IMR-90 (cell line): ENCODE results near the gene CGNL1. TPM values are rescaled to one million over a fixed set of nuclear protein-coding genes. Genes with fewer than 3 reads are reported as not detected.

Experiments used
- ATAC-seq: fragments of 200-7000 bp; cut with Tn5 transposase; 2 replicates; pipeline ENCODE4 v1.9.1; 2020; ENCODE audit warnings: low read depth, mild to moderate bottlenecking, moderate library complexity
- BruUV-seq: library from RNA; stranded (reverse); fragments of 400-500 nt; replicated peaks from 2 replicates; lab custom pipeline; 2021; lab: Mats Ljungman, UMichigan
- CTCF ChIA-PET: fragments of 300-600 bp; formaldehyde crosslinking; extraction: SDS; loops from one replicate; lab custom pipeline; 2021; ENCODE audit warnings: antibody characterized with exemption; lab: Yijun Ruan, JAX
- POLR2A ChIA-PET: fragments of 300-600 bp; sonication (Branson Sonifier 250); formaldehyde crosslinking; loops from one replicate; lab custom pipeline; 2022; ENCODE audit warnings: antibody characterized with exemption; ENCODE audit not compliant: unreplicated experiment; lab: Charles Lee
- DNase-seq: peaks from one replicate; pipeline ENCODE4 v3.0.0; 2013
- H2AFZ ChIP-seq: replicated peaks from 2 replicates; pipeline ENCODE3; 2013; ENCODE audit warnings: low read length, mild to moderate bottlenecking; ENCODE audit not compliant: poor library complexity
- H2AK5ac ChIP-seq: 2 replicates; pipeline ENCODE4 v1.6.1; 2013; ENCODE audit warnings: low read depth, low read length, inconsistent platforms
- H2AK9ac ChIP-seq: replicated peaks from 2 replicates; pipeline ENCODE3; 2013; ENCODE audit warnings: mild to moderate bottlenecking, low read depth, low read length, moderate library complexity; ENCODE audit not compliant: poor library complexity
- H2BK120ac ChIP-seq: 2 replicates; pipeline ENCODE4 v1.6.1; 2013; ENCODE audit warnings: low read depth, low read length, inconsistent platforms
- H2BK15ac ChIP-seq: 3 replicates; pipeline ENCODE4 v1.6.1; 2013; ENCODE audit warnings: low read depth, low read length, inconsistent platforms
- H2BK20ac ChIP-seq: 2 replicates; pipeline ENCODE4 v1.6.1; 2013; ENCODE audit warnings: low read depth, mild to moderate bottlenecking, inconsistent platforms, low read length, moderate library complexity
- H2BK5ac ChIP-seq: 2 replicates; pipeline ENCODE4 v1.6.1; 2013; ENCODE audit warnings: mild to moderate bottlenecking, low read depth, low read length, inconsistent platforms; ENCODE audit not compliant: poor library complexity, severe bottlenecking
- H3K14ac ChIP-seq: replicated peaks from 2 replicates; pipeline ENCODE4 v1.6.1; 2013; ENCODE audit warnings: low read depth, low read length, inconsistent platforms
- H3K18ac ChIP-seq: 2 replicates; pipeline ENCODE4 v1.6.1; 2013; ENCODE audit warnings: low read depth, low read length, control low read depth
- H3K23ac ChIP-seq: 2 replicates; pipeline ENCODE4 v1.6.1; 2013; ENCODE audit warnings: low read depth, low read length, inconsistent platforms
- H3K27ac ChIP-seq: 2 replicates; pipeline ENCODE4 v1.5.1; 2013; ENCODE audit warnings: mild to moderate bottlenecking, control low read depth, low read length; ENCODE audit not compliant: insufficient read depth
- H3K27me3 ChIP-seq: 2 replicates; pipeline ENCODE4 v1.6.1; 2013; ENCODE audit warnings: low read length; ENCODE audit not compliant: control insufficient read depth, insufficient read depth
- H3K36me3 ChIP-seq: 2 replicates; pipeline ENCODE4 v1.6.1; 2013; ENCODE audit warnings: low read length, mixed read lengths; ENCODE audit not compliant: control insufficient read depth, insufficient read depth
- H3K4ac ChIP-seq: 2 replicates; pipeline ENCODE4 v1.6.1; 2013; ENCODE audit warnings: low read depth, low read length, inconsistent platforms
- H3K4me1 ChIP-seq: 2 replicates; pipeline ENCODE4 v1.6.1; 2013; ENCODE audit warnings: low read length, mixed read lengths; ENCODE audit not compliant: control insufficient read depth, insufficient read depth
- H3K4me2 ChIP-seq: 2 replicates; pipeline ENCODE4 v1.6.1; 2013; ENCODE audit warnings: low read depth, mild to moderate bottlenecking, control low read depth, low read length, moderate library complexity
- H3K4me3 ChIP-seq: 2 replicates; pipeline ENCODE4 v1.5.1; 2013; ENCODE audit warnings: low read depth, mild to moderate bottlenecking, control low read depth, low read length, moderate library complexity; ENCODE audit not compliant: insufficient read depth
- H3K56ac ChIP-seq: 2 replicates; pipeline ENCODE4 v1.6.1; 2013; ENCODE audit warnings: low read length, inconsistent platforms; ENCODE audit not compliant: insufficient read depth; ENCODE audit errors: extremely low read depth
- H3K79me1 ChIP-seq, 2 experiments: 2 replicates each; pipeline ENCODE4 v1.6.1; 2013; ENCODE audit warnings: low read length in 2 of 2, inconsistent platforms in 1 of 2, low read depth in 1 of 2
- H3K9ac ChIP-seq: 2 replicates; pipeline ENCODE4 v1.6.1; 2013; ENCODE audit warnings: low read depth, low read length, control low read depth
- H3K9me1 ChIP-seq: 2 replicates; pipeline ENCODE4 v1.6.1; 2013; ENCODE audit warnings: low read length, inconsistent platforms; ENCODE audit not compliant: insufficient read depth
- H3K9me3 ChIP-seq: 2 replicates; pipeline ENCODE4 v1.6.1; 2013; ENCODE audit warnings: low read length; ENCODE audit not compliant: control insufficient read depth, insufficient read depth
- H4K20me1 ChIP-seq: 2 replicates; pipeline ENCODE4 v1.6.1; 2013; ENCODE audit warnings: low read length, inconsistent platforms; ENCODE audit not compliant: insufficient read depth
- H4K5ac ChIP-seq: 2 replicates; pipeline ENCODE4 v1.6.1; 2013; ENCODE audit warnings: mild to moderate bottlenecking, low read depth, low read length, control low read depth
- H4K8ac ChIP-seq, 2 experiments: 2 replicates each; pipeline ENCODE4 v1.6.1; 2013; ENCODE audit warnings: low read depth in 2 of 2, low read length in 2 of 2, control low read depth in 1 of 2, inconsistent platforms in 1 of 2
- H4K91ac ChIP-seq: 2 replicates; pipeline ENCODE4 v1.6.1; 2013; ENCODE audit warnings: low read depth, low read length, inconsistent platforms; ENCODE audit not compliant: insufficient read depth
- BHLHE40 ChIP-seq: fragments of 150-350 bp; IDR thresholded peaks from 2 replicates; pipeline ENCODE4 v1.6.1; 2016; ENCODE audit warnings: mild to moderate bottlenecking, low read depth, low read length
- CEBPB ChIP-seq: IDR thresholded peaks from 2 replicates; pipeline ENCODE4 v1.6.1; 2012; ENCODE audit warnings: low read depth, low read length, improper control_type of control experiment
- CHD1 ChIP-seq: IDR thresholded peaks from 2 replicates; pipeline ENCODE4 v1.6.1; 2012; ENCODE audit warnings: low read depth, low read length, improper control_type of control experiment
- CTCF ChIP-seq: conservative IDR thresholded peaks from 2 replicates; pipeline ENCODE4 v1.5.1; 2012; ENCODE audit warnings: mild to moderate bottlenecking, low read depth, low read length, improper control_type of control experiment
- ELK1 ChIP-seq: fragments of 150-350 bp; IDR thresholded peaks from 2 replicates; pipeline ENCODE4 v1.6.1; 2016; ENCODE audit warnings: low read depth, mild to moderate bottlenecking, low read length, moderate library complexity, borderline replicate concordance
- FOS ChIP-seq: fragments of 150-350 bp; IDR thresholded peaks from 2 replicates; pipeline ENCODE4 v1.6.1; 2016; ENCODE audit warnings: low read depth, low read length
- MAFK ChIP-seq: IDR thresholded peaks from 2 replicates; pipeline ENCODE4 v1.6.1; 2012; ENCODE audit warnings: low read depth, low read length, improper control_type of control experiment
- MAZ ChIP-seq: IDR thresholded peaks from 2 replicates; pipeline ENCODE4 v1.6.1; 2012; ENCODE audit warnings: low read depth, mild to moderate bottlenecking, low read length, improper control_type of control experiment, moderate library complexity, borderline replicate concordance
- MXI1 ChIP-seq: IDR thresholded peaks from 2 replicates; pipeline ENCODE4 v1.6.1; 2012; ENCODE audit warnings: low read depth, mild to moderate bottlenecking, low read length, moderate library complexity, borderline replicate concordance
- NFE2L2 ChIP-seq: fragments of 150-350 bp; IDR thresholded peaks from 2 replicates; pipeline ENCODE4 v1.6.1; 2016; ENCODE audit warnings: low read depth, mild to moderate bottlenecking, low read length
- POLR2A ChIP-seq: IDR thresholded peaks from 2 replicates; pipeline ENCODE4 v1.6.1; 2012; ENCODE audit warnings: mild to moderate bottlenecking, low read depth, low read length
- RAD21 ChIP-seq: IDR thresholded peaks from 2 replicates; pipeline ENCODE4 v1.6.1; 2012; ENCODE audit warnings: low read length, improper control_type of control experiment
- RCOR1 ChIP-seq: IDR thresholded peaks from 2 replicates; pipeline ENCODE4 v1.6.1; 2012; ENCODE audit warnings: mild to moderate bottlenecking, low read length, improper control_type of control experiment; ENCODE audit not compliant: insufficient replicate concordance
- RFX5 ChIP-seq: IDR thresholded peaks from 2 replicates; pipeline ENCODE4 v1.8.0; 2012; ENCODE audit warnings: low read depth, mild to moderate bottlenecking, low read length, moderate library complexity
- SMC3 ChIP-seq: fragments of 150-350 bp; IDR thresholded peaks from 2 replicates; pipeline ENCODE4 v1.6.1; 2016; ENCODE audit warnings: low read depth, mild to moderate bottlenecking, antibody characterized with exemption, low read length, moderate library complexity
- WGBS, 2 experiments: methylation state at CpG; one replicate each; pipeline versions ENCODE4 v1.1.5 to v1.1.7; 2013; ENCODE audit warnings: missing lambda C conversion rate in 2 of 2; ENCODE audit not compliant: insufficient read length in 1 of 2; ENCODE audit errors: extremely low coverage in 2 of 2; 5-methylcytosine and 5-hydroxymethylcytosine counted together
- dilution Hi-C: fragments of 300-500 bp; cut with HindIII; formaldehyde crosslinking; loops from one replicate; pipeline ENCODE4 v1.14.3; 2018; ENCODE audit warnings: low sequenced_read_pairs; ENCODE audit not compliant: unreplicated experiment
- in situ Hi-C: fragments of 300-500 bp; cut with MboI; formaldehyde crosslinking; loops from 3 replicates; pipeline ENCODE4 v1.14.3; 2019; ENCODE audit warnings: low sequenced_read_pairs, inconsistent platforms, mixed read lengths
- intact Hi-C: fragments of 100-400 bp; cut with micrococcal nuclease; formaldehyde crosslinking; loops from 2 replicates; pipeline ENCODE4 v1.10.0; 2022
- polyA plus RNA-seq, 3 experiments: library from polyadenylated mRNA; depleted of rRNA; stranded (reverse); fragments of >200 nt; gene quantifications; 2 replicates each; pipeline ENCODE4 v1.2.3, GENCODE V29; 2012; ENCODE audit warnings: low replicate concordance in 1 of 3
- total RNA-seq: library from RNA; depleted of rRNA; stranded (reverse); fragments of >200 nt; gene quantifications from 2 replicates; pipeline ENCODE4 v1.2.3, GENCODE V29; 2012

CGNL1 gene
- total and polyA plus RNA-seq, 2 of the 4 experiments (the other 2 are of a cell fraction): 0.07 to 0.18 TPM

GRCh38 chr15:57500256-57500655 is 124.0 kb downstream of the CGNL1 start:
- no peak overlapping the region for H2AFZ ChIP-seq
- ChIA-PET POLR2A (no interaction called here), CTCF (no interaction called here)
- intact Hi-C loops (no loop called here), dilution Hi-C loops (no loop called here), in situ Hi-C loops (no loop called here)
- H3K4me3 ChIP-seq: no peak overlapping the region
- ATAC-seq (no peak), DNase-seq (no peak)
- no peak overlapping the region for H3K23ac ChIP-seq
- no peaks in the 10 kb centered on the region for H3K79me1 ChIP-seq
- no peaks in the 10 kb centered on the region for H3K9me3 ChIP-seq
- no peak for TF ChIP-seq MAZ
- TF ChIP-seq ELK1: no peak
- TF ChIP-seq RAD21: no peak
- no peak for TF ChIP-seq SMC3
- TF ChIP-seq POLR2A: no peak
- no peak for TF ChIP-seq FOS
- TF ChIP-seq RCOR1: no peak
- TF ChIP-seq CTCF: no peak
- no peak for TF ChIP-seq BHLHE40
- TF ChIP-seq NFE2L2: no peak
- TF ChIP-seq CEBPB: no peak
- TF ChIP-seq MAFK: no peak
- TF ChIP-seq CHD1: no peak
- TF ChIP-seq RFX5: no peak
- no peak for TF ChIP-seq MXI1
- H3K27me3 ChIP-seq: no peaks in the 10 kb centered on the region
- no peak overlapping the region for H2BK15ac ChIP-seq
- no peak overlapping the region for H3K14ac ChIP-seq
- no peak overlapping the region for H2BK5ac ChIP-seq
- H3K56ac ChIP-seq: no peak overlapping the region
- H2BK20ac ChIP-seq: no peak overlapping the region
- no peaks in the 10 kb centered on the region for H4K20me1 ChIP-seq
- no peaks in the 10 kb centered on the region for H3K4me1 ChIP-seq
- H3K9ac ChIP-seq: no peak overlapping the region
- H3K36me3 ChIP-seq: no peaks in the 10 kb centered on the region
- WGBS, 2 experiments: 90% methylated on average over 4 of the region's 10 CpGs; no CpG with 5 or more reads in 1 of the 2 experiments
- no peak overlapping the region for H3K27ac ChIP-seq
- H3K4ac ChIP-seq: no peak overlapping the region
- no TSS peak for BruUV-seq
- H2AK5ac ChIP-seq: no peak overlapping the region
- no peak overlapping the region for H3K18ac ChIP-seq
- no peak overlapping the region for H3K4me2 ChIP-seq
- no peak overlapping the region for H2AK9ac ChIP-seq
- H2BK120ac ChIP-seq: no peak overlapping the region
- H3K9me1 ChIP-seq: no peaks in the 10 kb centered on the region
- H4K5ac ChIP-seq: no peak overlapping the region
- no peak overlapping the region for H4K8ac ChIP-seq
- no peak overlapping the region for H4K91ac ChIP-seq
